Left ventricle myocardium superior (tissue), 1 donor: ENCODE measurements around the gene MGLL. TPM values are rescaled to one million over a fixed set of nuclear protein-coding genes. Genes with fewer than 3 reads are reported as not detected.
"Not testable (repeated sequence)": the region's sequence is repeated elsewhere in the genome, so short reads cannot be mapped to it uniquely, and the experiment has no call there.

Experiments
- ATAC-seq: fragments of 200-7000 bp; cut with Tn5 transposase; one replicate; pipeline ENCODE4 v1.9.1; 2020; ENCODE audit warnings: mild to moderate bottlenecking, moderate library complexity
- DNase-seq: peaks from one replicate; pipeline ENCODE4 v3.0.0-alpha.2; 2020
- intact Hi-C: fragments of 100-400 bp; cut with micrococcal nuclease; formaldehyde crosslinking; loops from one replicate; pipeline ENCODE4 v1.11.0; 2022
- total RNA-seq: library from RNA; stranded (reverse); fragmentation: NEBNext Ultra II Directional; extraction: Animal tissue kit (Norgen Biotek cat#: 25700); gene quantifications from one replicate; pipeline ENCODE4 v1.2.1, GENCODE V29; 2021
- donor health status: DM: no; HTN: yes; CAD: no; lungs with severe emphysema.

The MGLL gene
- total RNA-seq, 1 donor from 2014 or later = 94.3 TPM

- intact Hi-C loops = loop anchor here (10.0 kb wide), 1 partner anchor 52 kb away; no protein-coding TSS in a partner anchor
- DNase-seq (peak; percentile 19), ATAC-seq (no peak)
Measured at GRCh38 chr3:127692501-127693335, 129.6 kb downstream of the MGLL start.

- ATAC-seq (no peak), DNase-seq (peak; percentile 19)
- intact Hi-C loops = loop anchor here (10.0 kb wide), 1 partner anchor 53 kb away; no protein-coding TSS in a partner anchor
Measured at GRCh38 chr3:127691974-127692373, 130.3 kb downstream of the MGLL start.

- intact Hi-C loops = loop anchor here (10.0 kb wide), 1 partner anchor 53 kb away; no protein-coding TSS in a partner anchor
- ATAC-seq (no peak), DNase-seq (peak; percentile 26)
Measured at GRCh38 chr3:127691489-127691888, 130.8 kb downstream of the MGLL start.

GRCh38 chr3:127690823-127691452 lies 131.4 kb downstream of the MGLL start:
- intact Hi-C loops = loop anchor here (10.0 kb wide), 1 partner anchor 54 kb away; no protein-coding TSS in a partner anchor
- DNase-seq (no peak), ATAC-seq (peak; percentile 60)

GRCh38 chr3:127690106-127690505 lies 132.2 kb downstream of the MGLL start:
- DNase-seq = peak; percentile 26
- intact Hi-C loops = loop anchor here (10.0 kb wide), 1 partner anchor 55 kb away; no protein-coding TSS in a partner anchor
- no peak for ATAC-seq

GRCh38 chr3:127689266-127689860 lies 133.0 kb downstream of the MGLL start:
- DNase-seq (peak; percentile 23), ATAC-seq (no peak)
- intact Hi-C loops = no loop called here

- intact Hi-C loops = no loop called here
- DNase-seq = no peak
- ATAC-seq = peak; percentile 60
Measured at GRCh38 chr3:127688416-127689265, 133.7 kb downstream of the MGLL start.

- intact Hi-C loops = no loop called here
- DNase-seq = no peak
- ATAC-seq = no peak
Measured at GRCh38 chr3:127688022-127688415, 134.3 kb downstream of the MGLL start.

- intact Hi-C loops = no loop called here
Measured at GRCh38 chr3:127687228-127687737, 135.0 kb downstream of the MGLL start.

GRCh38 chr3:127686512-127686894 lies 135.8 kb downstream of the MGLL start:
- ATAC-seq (no peak), DNase-seq (no peak)
- intact Hi-C loops = no loop called here

More at GRCh38 chr3:127687228-127687737, 135.0 kb downstream of the MGLL start:
- DNase-seq (no peak), ATAC-seq (no peak)

- DNase-seq = no peak
- intact Hi-C loops = no loop called here
Measured at GRCh38 chr3:127685708-127686511, 136.4 kb downstream of the MGLL start.

GRCh38 chr3:127684871-127685707 lies 137.2 kb downstream of the MGLL start:
- intact Hi-C loops = no loop called here
- ATAC-seq = no peak
- no peak for DNase-seq

More at GRCh38 chr3:127685708-127686511, 136.4 kb downstream of the MGLL start:
- no peak for ATAC-seq

- ATAC-seq = no peak
- intact Hi-C loops = no loop called here
- no peak for DNase-seq
Measured at GRCh38 chr3:127682561-127682960, 139.8 kb downstream of the MGLL start.

GRCh38 chr3:127682175-127682554 lies 140.2 kb downstream of the MGLL start:
- intact Hi-C loops, DNase-seq, ATAC-seq: not testable (repeated sequence)

GRCh38 chr3:127680798-127681221 lies 141.5 kb downstream of the MGLL start:
- ATAC-seq (no peak), DNase-seq (no peak)
- intact Hi-C loops = no loop called here

GRCh38 chr3:127680146-127680661 lies 142.1 kb downstream of the MGLL start:
- no peak for DNase-seq
- ATAC-seq = no peak
- intact Hi-C loops = no loop called here
